ENCODE measurements around the gene KCNIP2. TPM values are rescaled to one million over a fixed set of nuclear protein-coding genes. Genes with fewer than 3 reads are reported as not detected.

The KCNIP2 gene
- total RNA-seq, 1 experiment from 2014 or later: 4.3 TPM

DNA sequence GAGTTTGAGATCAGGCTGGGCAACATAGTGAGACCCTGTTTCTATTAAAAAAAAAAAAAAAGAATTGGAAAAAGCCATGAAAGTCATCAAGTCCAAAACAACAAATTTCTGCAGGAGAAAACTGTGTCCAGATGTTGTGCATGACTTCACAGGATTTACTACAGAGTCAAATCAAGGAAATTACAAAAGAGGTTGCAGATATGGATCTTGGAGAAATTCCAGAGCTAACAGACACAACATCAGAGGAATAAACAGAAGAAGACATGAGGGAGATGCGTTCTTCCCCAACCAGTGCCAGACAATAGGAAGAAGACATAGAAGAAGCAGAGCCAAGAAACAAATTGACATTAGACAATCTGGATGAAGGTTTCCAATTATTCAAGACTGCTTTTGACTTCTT lies 24.3 kb upstream of the KCNIP2 start:
- Histone ChIP-seq H3K27me3 (ENCODE audit: control insufficient read depth, insufficient read depth, low read length) (no peaks in the 10 kb centered on the region), H3K27ac (ENCODE audit: low read length) (no peak overlapping the region), H3K9me3 (ENCODE audit: control insufficient read depth, insufficient read depth, low read depth, low read length) (no peaks in the 10 kb centered on the region), H3K4me1 (ENCODE audit: control insufficient read depth, insufficient read depth, low read length) (no peaks in the 10 kb centered on the region), H3K36me3 (ENCODE audit: control insufficient read depth, insufficient read depth, low read length) (no peaks in the 10 kb centered on the region), H3K4me3 (ENCODE audit: low read depth in 2 of 2, low read length in 2 of 2) (no peak overlapping the region)
- no peak for ATAC-seq
- intact Hi-C loops (cut with micrococcal nuclease; ENCODE audit: unreplicated experiment) (no loop called here), in situ Hi-C loops (cut with HindIII; ENCODE audit: low pct_unique_long_range_greater_than_20kb, low sequenced_read_pairs) (no loop called here)
- TF ChIP-seq, protein P1, sequence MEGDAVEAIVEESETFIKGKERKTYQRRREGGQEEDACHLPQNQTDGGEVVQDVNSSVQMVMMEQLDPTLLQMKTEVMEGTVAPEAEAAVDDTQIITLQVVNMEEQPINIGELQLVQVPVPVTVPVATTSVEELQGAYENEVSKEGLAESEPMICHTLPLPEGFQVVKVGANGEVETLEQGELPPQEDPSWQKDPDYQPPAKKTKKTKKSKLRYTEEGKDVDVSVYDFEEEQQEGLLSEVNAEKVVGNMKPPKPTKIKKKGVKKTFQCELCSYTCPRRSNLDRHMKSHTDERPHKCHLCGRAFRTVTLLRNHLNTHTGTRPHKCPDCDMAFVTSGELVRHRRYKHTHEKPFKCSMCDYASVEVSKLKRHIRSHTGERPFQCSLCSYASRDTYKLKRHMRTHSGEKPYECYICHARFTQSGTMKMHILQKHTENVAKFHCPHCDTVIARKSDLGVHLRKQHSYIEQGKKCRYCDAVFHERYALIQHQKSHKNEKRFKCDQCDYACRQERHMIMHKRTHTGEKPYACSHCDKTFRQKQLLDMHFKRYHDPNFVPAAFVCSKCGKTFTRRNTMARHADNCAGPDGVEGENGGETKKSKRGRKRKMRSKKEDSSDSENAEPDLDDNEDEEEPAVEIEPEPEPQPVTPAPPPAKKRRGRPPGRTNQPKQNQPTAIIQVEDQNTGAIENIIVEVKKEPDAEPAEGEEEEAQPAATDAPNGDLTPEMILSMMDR (IDR thresholded peaks at IDR 0.05): no peak
- TF ChIP-seq TCF7L2 (IDR thresholded peaks at IDR 0.05; ENCODE audit: low read depth, low read length): no peak
- TF ChIP-seq, protein P2, sequence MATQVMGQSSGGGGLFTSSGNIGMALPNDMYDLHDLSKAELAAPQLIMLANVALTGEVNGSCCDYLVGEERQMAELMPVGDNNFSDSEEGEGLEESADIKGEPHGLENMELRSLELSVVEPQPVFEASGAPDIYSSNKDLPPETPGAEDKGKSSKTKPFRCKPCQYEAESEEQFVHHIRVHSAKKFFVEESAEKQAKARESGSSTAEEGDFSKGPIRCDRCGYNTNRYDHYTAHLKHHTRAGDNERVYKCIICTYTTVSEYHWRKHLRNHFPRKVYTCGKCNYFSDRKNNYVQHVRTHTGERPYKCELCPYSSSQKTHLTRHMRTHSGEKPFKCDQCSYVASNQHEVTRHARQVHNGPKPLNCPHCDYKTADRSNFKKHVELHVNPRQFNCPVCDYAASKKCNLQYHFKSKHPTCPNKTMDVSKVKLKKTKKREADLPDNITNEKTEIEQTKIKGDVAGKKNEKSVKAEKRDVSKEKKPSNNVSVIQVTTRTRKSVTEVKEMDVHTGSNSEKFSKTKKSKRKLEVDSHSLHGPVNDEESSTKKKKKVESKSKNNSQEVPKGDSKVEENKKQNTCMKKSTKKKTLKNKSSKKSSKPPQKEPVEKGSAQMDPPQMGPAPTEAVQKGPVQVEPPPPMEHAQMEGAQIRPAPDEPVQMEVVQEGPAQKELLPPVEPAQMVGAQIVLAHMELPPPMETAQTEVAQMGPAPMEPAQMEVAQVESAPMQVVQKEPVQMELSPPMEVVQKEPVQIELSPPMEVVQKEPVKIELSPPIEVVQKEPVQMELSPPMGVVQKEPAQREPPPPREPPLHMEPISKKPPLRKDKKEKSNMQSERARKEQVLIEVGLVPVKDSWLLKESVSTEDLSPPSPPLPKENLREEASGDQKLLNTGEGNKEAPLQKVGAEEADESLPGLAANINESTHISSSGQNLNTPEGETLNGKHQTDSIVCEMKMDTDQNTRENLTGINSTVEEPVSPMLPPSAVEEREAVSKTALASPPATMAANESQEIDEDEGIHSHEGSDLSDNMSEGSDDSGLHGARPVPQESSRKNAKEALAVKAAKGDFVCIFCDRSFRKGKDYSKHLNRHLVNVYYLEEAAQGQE (IDR thresholded peaks at IDR 0.05; ENCODE audit: insufficient read depth in 1 of 2, low read depth in 2 of 2, low read length in 1 of 2): no peak
- no peak for TF ChIP-seq POLR2AphosphoS5 (IDR thresholded peaks at IDR 0.05; ENCODE audit: low read depth, low read length)
- no peak for TF ChIP-seq SIN3A (IDR thresholded peaks at IDR 0.05; ENCODE audit: borderline replicate concordance, insufficient read depth, low read depth, low read length)
- no TSS peak for BruUV-seq (replicated peaks)
- CTCF ChIA-PET: no interaction called here
- POLR2A ChIA-PET: no interaction called here
- no peak for DNase-seq (ENCODE audit: low read depth, low spot score)

DNA sequence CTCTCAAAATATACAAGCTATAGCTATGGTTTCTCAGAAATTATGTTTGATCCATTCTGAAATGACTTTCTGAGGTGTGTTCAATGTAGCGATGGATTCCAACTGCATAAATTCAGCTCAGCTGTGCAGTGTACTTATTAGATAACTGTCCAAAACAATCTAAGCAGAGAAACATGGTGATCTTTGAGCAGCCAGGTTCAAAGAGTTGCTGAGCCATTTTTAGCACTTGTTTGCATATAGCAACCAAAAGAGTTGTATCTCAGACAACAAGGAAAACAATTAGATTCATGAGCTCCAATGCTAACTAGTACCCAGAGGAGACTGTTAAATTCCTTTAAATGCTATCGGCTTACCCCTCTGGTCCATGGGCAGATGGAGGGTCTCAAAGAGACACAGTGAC lies 15.9 kb upstream of the KCNIP2 start:
- Histone ChIP-seq H3K36me3 (ENCODE audit: control insufficient read depth, insufficient read depth, low read length) (no peaks in the 10 kb centered on the region), H3K9me3 (ENCODE audit: control insufficient read depth, insufficient read depth, low read depth, low read length) (peaks cover 7% of the 10 kb centered on the region; the same call in 1 of the 2 replicates), H3K27ac (ENCODE audit: low read length) (no peak overlapping the region), H3K27me3 (ENCODE audit: control insufficient read depth, insufficient read depth, low read length) (no peaks in the 10 kb centered on the region), H3K4me1 (ENCODE audit: control insufficient read depth, insufficient read depth, low read length) (no peaks in the 10 kb centered on the region), H3K4me3 (ENCODE audit: low read depth in 2 of 2, low read length in 2 of 2) (no peak overlapping the region)
- ATAC-seq (no peak), DNase-seq (ENCODE audit: low read depth, low spot score) (no peak)
- TF ChIP-seq, protein P1 (IDR thresholded peaks at IDR 0.05): no peak
- TF ChIP-seq, protein P2 (IDR thresholded peaks at IDR 0.05; ENCODE audit: insufficient read depth in 1 of 2, low read depth in 2 of 2, low read length in 1 of 2): no peak
- TF ChIP-seq TCF7L2 (IDR thresholded peaks at IDR 0.05; ENCODE audit: low read depth, low read length): no peak
- ChIA-PET CTCF (no interaction called here), POLR2A (no interaction called here)
- in situ Hi-C loops (cut with HindIII; ENCODE audit: low pct_unique_long_range_greater_than_20kb, low sequenced_read_pairs) (no loop called here), intact Hi-C loops (cut with micrococcal nuclease; ENCODE audit: unreplicated experiment) (no loop called here)
- BruUV-seq (replicated peaks): no TSS peak

Measured in Panc1 (cell line).